Left ventricle myocardium inferior (tissue), 1 donor: ENCODE results near the gene IGSF5. TPM values are rescaled to one million over a fixed set of nuclear protein-coding genes. Genes with fewer than 3 reads are reported as not detected.

Experiments used
- DNase-seq: peaks from one replicate; pipeline ENCODE4 v3.0.0-alpha.2; 2020
- H3K27ac ChIP-seq: fragments of 200-600 bp; replicated peaks from 2 replicates; pipeline ENCODE4 v1.8.0; 2021
- H3K27me3 ChIP-seq: fragments of 200-600 bp; 2 replicates; pipeline ENCODE4 v1.8.0; 2021; ENCODE audit warnings: low read depth
- H3K36me3 ChIP-seq: fragments of 200-600 bp; 2 replicates; pipeline ENCODE4 v1.8.0; 2021
- H3K4me1 ChIP-seq: fragments of 200-600 bp; 2 replicates; pipeline ENCODE4 v1.8.0; 2021
- H3K4me3 ChIP-seq: fragments of 200-600 bp; 2 replicates; pipeline ENCODE4 v1.8.0; 2021; ENCODE audit warnings: mild to moderate bottlenecking, moderate library complexity
- H3K9me3 ChIP-seq: fragments of 200-600 bp; replicated peaks from 2 replicates; pipeline ENCODE4 v1.8.0; 2021
- intact Hi-C: fragments of 100-400 bp; cut with micrococcal nuclease; formaldehyde crosslinking; loops from one replicate; pipeline ENCODE4 v1.11.0; 2022
- total RNA-seq: library from RNA; stranded (reverse); fragmentation: NEBNext Ultra II Directional; extraction: Animal tissue kit (Norgen Biotek cat#: 25700); gene quantifications from one replicate; pipeline ENCODE4 v1.2.1, GENCODE V29; 2021
- TF ChIP-seq, protein P1 (sequence below): fragments of 200-600 bp; IDR thresholded peaks from 2 replicates; pipeline ENCODE4 v1.8.0; 2021; ENCODE audit warnings: antibody characterized with exemption, mild to moderate bottlenecking, borderline replicate concordance
- donor health status: DM: no; HTN: yes; CAD: no; lungs with severe emphysema.

Gene IGSF5
- total RNA-seq, 1 donor from 2014 or later: 4.9 TPM

DNA sequence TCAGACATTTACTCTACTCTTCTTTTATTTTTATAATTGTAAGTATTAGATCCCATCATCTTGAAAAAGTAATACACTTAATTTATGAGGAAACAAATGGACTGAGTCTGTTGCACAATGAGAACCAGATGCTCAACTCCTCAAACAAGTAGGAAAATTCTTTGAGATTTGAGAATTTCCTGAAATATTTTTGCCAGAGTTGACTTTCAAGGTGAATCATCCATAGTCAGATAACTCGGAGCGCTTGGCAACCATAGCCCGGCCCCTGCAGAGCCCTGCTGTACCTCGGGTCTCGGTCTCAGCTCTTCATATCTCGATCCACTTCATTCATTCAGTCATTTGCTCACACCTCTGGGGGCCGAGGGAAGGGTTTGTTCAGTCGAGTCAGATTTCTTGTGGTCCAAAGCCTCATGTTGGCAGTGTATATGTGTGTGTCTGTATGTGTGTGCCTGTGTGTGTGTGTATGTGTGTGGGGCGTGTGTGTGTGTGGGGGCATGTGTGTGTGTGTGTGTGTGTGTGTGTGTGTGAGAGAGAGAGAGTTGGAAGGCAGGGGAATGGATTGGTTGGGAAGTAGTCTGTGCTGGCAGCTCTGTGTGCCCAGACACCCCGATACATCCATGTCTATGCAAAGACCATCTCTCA, 104.2 kb downstream of the IGSF5 start:
- intact Hi-C loops: no loop called here
- no peak for DNase-seq
- H3K4me3 ChIP-seq: no peak overlapping the region
- H3K4me1 ChIP-seq: no peaks in the 10 kb centered on the region
- H3K27ac ChIP-seq: no peak overlapping the region
- H3K9me3 ChIP-seq: no peaks in the 10 kb centered on the region
- TF ChIP-seq, protein P1, sequence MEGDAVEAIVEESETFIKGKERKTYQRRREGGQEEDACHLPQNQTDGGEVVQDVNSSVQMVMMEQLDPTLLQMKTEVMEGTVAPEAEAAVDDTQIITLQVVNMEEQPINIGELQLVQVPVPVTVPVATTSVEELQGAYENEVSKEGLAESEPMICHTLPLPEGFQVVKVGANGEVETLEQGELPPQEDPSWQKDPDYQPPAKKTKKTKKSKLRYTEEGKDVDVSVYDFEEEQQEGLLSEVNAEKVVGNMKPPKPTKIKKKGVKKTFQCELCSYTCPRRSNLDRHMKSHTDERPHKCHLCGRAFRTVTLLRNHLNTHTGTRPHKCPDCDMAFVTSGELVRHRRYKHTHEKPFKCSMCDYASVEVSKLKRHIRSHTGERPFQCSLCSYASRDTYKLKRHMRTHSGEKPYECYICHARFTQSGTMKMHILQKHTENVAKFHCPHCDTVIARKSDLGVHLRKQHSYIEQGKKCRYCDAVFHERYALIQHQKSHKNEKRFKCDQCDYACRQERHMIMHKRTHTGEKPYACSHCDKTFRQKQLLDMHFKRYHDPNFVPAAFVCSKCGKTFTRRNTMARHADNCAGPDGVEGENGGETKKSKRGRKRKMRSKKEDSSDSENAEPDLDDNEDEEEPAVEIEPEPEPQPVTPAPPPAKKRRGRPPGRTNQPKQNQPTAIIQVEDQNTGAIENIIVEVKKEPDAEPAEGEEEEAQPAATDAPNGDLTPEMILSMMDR: no peak
- no peaks in the 10 kb centered on the region for H3K36me3 ChIP-seq
- no peaks in the 10 kb centered on the region for H3K27me3 ChIP-seq

- Histone ChIP-seq H3K27ac (no peak overlapping the region), H3K4me1 (no peaks in the 10 kb centered on the region), H3K36me3 (no peaks in the 10 kb centered on the region), H3K9me3 (no peaks in the 10 kb centered on the region), H3K4me3 (no peak overlapping the region), H3K27me3 (no peaks in the 10 kb centered on the region)
- intact Hi-C loops: no loop called here
- TF ChIP-seq, protein P1: no peak
- DNase-seq: no peak
These were observed 105.3 kb downstream of the IGSF5 start for GRCh38 chr21:39850333-39850732.

DNA sequence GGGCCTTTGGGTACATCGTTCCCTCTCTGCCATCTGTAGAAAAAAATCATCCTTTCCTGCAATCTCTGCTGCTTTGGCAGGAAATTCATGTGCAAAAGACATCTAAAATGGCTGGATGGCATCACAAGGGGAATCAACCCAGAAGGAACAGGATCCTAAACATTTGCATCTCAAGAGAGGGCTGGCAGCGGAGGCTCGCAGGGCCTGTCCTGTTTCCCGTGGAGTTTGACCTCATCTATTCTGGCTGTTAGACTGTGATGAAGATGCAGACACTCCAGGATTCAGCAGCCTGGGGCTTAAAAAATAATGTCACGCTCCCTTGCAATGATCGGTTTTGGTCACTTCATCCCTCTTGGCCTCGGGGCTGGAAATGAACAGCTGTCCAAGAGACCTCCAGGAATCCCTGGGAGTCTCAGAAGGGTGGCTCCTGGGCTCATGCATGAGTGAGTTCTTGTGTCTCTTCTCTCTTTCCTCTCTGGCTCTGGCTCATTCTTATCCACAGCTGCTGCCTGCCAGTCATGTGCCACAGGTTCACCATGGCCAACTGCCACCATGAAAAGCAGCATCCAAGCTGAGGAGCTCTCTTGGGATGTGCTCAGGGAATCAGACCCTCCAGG, 106.1 kb downstream of the IGSF5 start:
- TF ChIP-seq, protein P1: no peak
- no peaks in the 10 kb centered on the region for H3K36me3 ChIP-seq
- H3K4me3 ChIP-seq: no peak overlapping the region
- H3K27ac ChIP-seq: no peak overlapping the region
- H3K9me3 ChIP-seq: no peaks in the 10 kb centered on the region
- no peaks in the 10 kb centered on the region for H3K4me1 ChIP-seq
- intact Hi-C loops: no loop called here
- no peak for DNase-seq
- H3K27me3 ChIP-seq: no peaks in the 10 kb centered on the region

Other genes with a start within 250 kb of the IGSF5 start
- 0.03 TPM for gene B3GALT5, start 132.2 kb upstream of the IGSF5 start, total RNA-seq
- 5.4 TPM for gene PCP4, start 122.3 kb downstream of the IGSF5 start, total RNA-seq